Right atrium auricular region (tissue), 2 donors: Measurements from ENCODE around the gene FNDC10. TPM values are rescaled to one million over a fixed set of nuclear protein-coding genes. Genes with fewer than 3 reads are reported as not detected.

Experiments
- DNase-seq: peaks from one replicate; pipeline ENCODE4 v3.0.0-alpha.2; 2019; ENCODE audit warnings: low spot score
- H3K27ac ChIP-seq, 2 donors: fragments of 200-600 bp; sonication (generic); 1 replicate in 1 of 2; 2 replicates in 1 of 2; pipeline ENCODE4 v1.5.1; 2016 to 2019
- H3K27me3 ChIP-seq, 2 donors: fragments of 200-600 bp; sonication (generic); one replicate each; pipeline versions ENCODE4 v1.5.1 to v1.6.0; 2017 to 2019
- H3K36me3 ChIP-seq: fragments of 200-600 bp; sonication (generic); one replicate; pipeline ENCODE4 v1.5.1; 2016
- H3K4me1 ChIP-seq, 2 donors: fragments of 200-600 bp; sonication (generic); one replicate each; pipeline versions ENCODE4 v1.5.1 to v1.6.0; 2017 to 2019
- H3K4me3 ChIP-seq, 2 donors: fragments of 200-600 bp; sonication (generic); 1 replicate in 1 of 2; 2 replicates in 1 of 2; pipeline ENCODE4 v1.5.1; 2017 to 2019; ENCODE audit warnings: mild to moderate bottlenecking in 1 of 2, moderate library complexity in 1 of 2
- H3K9me3 ChIP-seq, 2 donors: fragments of 200-600 bp; sonication (generic); one replicate each; pipeline ENCODE4 v1.5.1; 2019
- CTCF ChIP-seq, 2 donors: fragments of 200-600 bp; sonication (generic); IDR thresholded peaks; one replicate each; pipeline ENCODE4 v1.5.1; 2019; ENCODE audit warnings: antibody characterized with exemption in 2 of 2
- total RNA-seq, 2 donors: library from RNA; depleted of rRNA; stranded (reverse); fragments of >200 nt; gene quantifications; one replicate each; pipeline ENCODE4 v1.1.0, GENCODE V29; 2016

Gene FNDC10
- total RNA-seq, 2 donors from 2014 or later, result 2.5 to 2.7 TPM

- Histone ChIP-seq H3K9me3 (no peaks in the 10 kb centered on the region), H3K4me3 (no peak overlapping the region), H3K4me1 (peaks cover 0 to 52% of the 10 kb centered on the region in 2 donors), H3K27me3 (no peaks in the 10 kb centered on the region), H3K36me3 (no peaks in the 10 kb centered on the region), H3K27ac (no peak overlapping the region)
- TF ChIP-seq CTCF (IDR thresholded peaks at IDR 0.05), result no peak
- DNase-seq, result no peak
Measured at GRCh38 chr1:1617925-1618324, 18.0 kb upstream of the FNDC10 start.

- H3K4me1 ChIP-seq, result peaks cover 0 to 52% of the 10 kb centered on the region in 2 donors
- no peak for TF ChIP-seq CTCF (IDR thresholded peaks at IDR 0.05)
- no peaks in the 10 kb centered on the region for H3K27me3 ChIP-seq
- H3K4me3 ChIP-seq, result no peak overlapping the region
- DNase-seq, result no peak
- no peaks in the 10 kb centered on the region for H3K36me3 ChIP-seq
- no peaks in the 10 kb centered on the region for H3K9me3 ChIP-seq
- H3K27ac ChIP-seq, result no peak overlapping the region
Measured at GRCh38 chr1:1617516-1617915, 17.6 kb upstream of the FNDC10 start.

- TF ChIP-seq CTCF (IDR thresholded peaks at IDR 0.05), result no peak
- Histone ChIP-seq H3K4me1 (peaks cover 0 to 52% of the 10 kb centered on the region in 2 donors), H3K36me3 (no peaks in the 10 kb centered on the region), H3K4me3 (peak overlapping the region; percentile 97 to 100), H3K9me3 (no peaks in the 10 kb centered on the region), H3K27me3 (no peaks in the 10 kb centered on the region), H3K27ac (peak overlapping the region in 1 of 2 donors; percentile 100)
- no peak for DNase-seq
Measured at GRCh38 chr1:1616838-1617237, 16.9 kb upstream of the FNDC10 start.

- no peak for TF ChIP-seq CTCF (IDR thresholded peaks at IDR 0.05)
- Histone ChIP-seq H3K27ac (peak overlapping the region; percentile 100), H3K27me3 (no peaks in the 10 kb centered on the region), H3K4me1 (peaks cover 0 to 54% of the 10 kb centered on the region in 2 donors), H3K4me3 (peak overlapping the region; percentile 97 to 100), H3K9me3 (no peaks in the 10 kb centered on the region), H3K36me3 (no peaks in the 10 kb centered on the region)
- no peak for DNase-seq
Measured at GRCh38 chr1:1616045-1616790, 16.3 kb upstream of the FNDC10 start.

GRCh38 chr1:1615256-1616044, 15.5 kb upstream of the FNDC10 start, which contains the start of gene MIB2:
Gene MIB2 (plus strand): TSS chr1:1615500. CDS start chr1:1623453, 7,953 bp downstream.
- peak; percentile 96 for DNase-seq
- no peaks in the 10 kb centered on the region for H3K9me3 ChIP-seq
- TF ChIP-seq CTCF (IDR thresholded peaks at IDR 0.05), result no peak
- H3K27me3 ChIP-seq, result no peaks in the 10 kb centered on the region
- peak within 1 kb of the TSS; percentile 97 to 100 for H3K4me3 ChIP-seq
- peak within 1 kb of the TSS; percentile 100 for H3K27ac ChIP-seq
- peaks cover 0 to 50% of the 10 kb centered on the region in 2 donors for H3K4me1 ChIP-seq
- no peaks in the 10 kb centered on the region for H3K36me3 ChIP-seq
